ENCODE data around the gene DAB1. TPM values are rescaled to one million over a fixed set of nuclear protein-coding genes. Genes with fewer than 3 reads are reported as not detected.

Gene DAB1
- total RNA-seq, 3 donors from 2014 or later (not counting 1 experiment from before 2014, with no cell fraction given), result 0.41 TPM; not detected in 2

DNA sequence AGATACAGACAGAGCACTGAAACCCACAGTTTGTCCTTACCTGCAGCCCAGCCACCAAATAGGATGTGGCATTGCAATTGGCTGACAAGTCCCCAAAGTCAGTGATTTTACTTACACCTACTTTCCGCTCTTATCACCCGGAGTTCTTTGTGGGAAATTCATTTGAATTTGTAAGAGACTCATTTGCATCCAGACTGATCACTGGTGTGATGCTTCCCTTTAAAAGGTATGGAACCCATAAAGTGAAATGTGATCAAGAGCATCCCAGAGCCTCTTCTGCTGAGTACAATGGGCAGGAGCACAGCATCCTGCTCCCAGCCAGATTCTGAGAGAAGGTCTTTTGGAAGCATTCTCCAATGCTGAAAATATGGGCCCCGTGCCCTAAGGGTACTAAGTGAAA, 161.4 kb downstream of the DAB1 start:
- H3K9me3 ChIP-seq (ENCODE audit: control insufficient read depth, insufficient read depth, low read length), result no peaks in the 10 kb centered on the region
- no peaks in the 10 kb centered on the region for H3K4me1 Mint-ChIP-seq
- intact Hi-C loops (cut with micrococcal nuclease), result no loop called here
- H3K27ac Mint-ChIP-seq, result no peak overlapping the region
- DNase-seq (no peak), ATAC-seq (no peak)
- H3K27me3 Mint-ChIP-seq (ENCODE audit: low read depth in 2 of 2), result peaks cover 3 to 11% of the 10 kb centered on the region in 2 donors
- no peaks in the 10 kb centered on the region for H3K36me3 Mint-ChIP-seq
- H3K27ac ChIP-seq (ENCODE audit: low read length), result no peak overlapping the region
- no peaks in the 10 kb centered on the region for H3K36me3 ChIP-seq (ENCODE audit: control insufficient read depth, insufficient read depth, low read length)
- TF ChIP-seq, protein P1, sequence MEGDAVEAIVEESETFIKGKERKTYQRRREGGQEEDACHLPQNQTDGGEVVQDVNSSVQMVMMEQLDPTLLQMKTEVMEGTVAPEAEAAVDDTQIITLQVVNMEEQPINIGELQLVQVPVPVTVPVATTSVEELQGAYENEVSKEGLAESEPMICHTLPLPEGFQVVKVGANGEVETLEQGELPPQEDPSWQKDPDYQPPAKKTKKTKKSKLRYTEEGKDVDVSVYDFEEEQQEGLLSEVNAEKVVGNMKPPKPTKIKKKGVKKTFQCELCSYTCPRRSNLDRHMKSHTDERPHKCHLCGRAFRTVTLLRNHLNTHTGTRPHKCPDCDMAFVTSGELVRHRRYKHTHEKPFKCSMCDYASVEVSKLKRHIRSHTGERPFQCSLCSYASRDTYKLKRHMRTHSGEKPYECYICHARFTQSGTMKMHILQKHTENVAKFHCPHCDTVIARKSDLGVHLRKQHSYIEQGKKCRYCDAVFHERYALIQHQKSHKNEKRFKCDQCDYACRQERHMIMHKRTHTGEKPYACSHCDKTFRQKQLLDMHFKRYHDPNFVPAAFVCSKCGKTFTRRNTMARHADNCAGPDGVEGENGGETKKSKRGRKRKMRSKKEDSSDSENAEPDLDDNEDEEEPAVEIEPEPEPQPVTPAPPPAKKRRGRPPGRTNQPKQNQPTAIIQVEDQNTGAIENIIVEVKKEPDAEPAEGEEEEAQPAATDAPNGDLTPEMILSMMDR (IDR thresholded peaks at IDR 0.05), result no peak
- peaks cover 0 to 2% of the 10 kb centered on the region in 2 donors for H3K9me3 Mint-ChIP-seq
- WGBS (ENCODE audit: insufficient coverage), result 72% methylated on average over 3 of the region's 3 CpGs
- no peaks in the 10 kb centered on the region for H3K4me1 ChIP-seq (ENCODE audit: control insufficient read depth, insufficient read depth, low read length)
- H3K27me3 ChIP-seq (ENCODE audit: control insufficient read depth, insufficient read depth, low read length), result no peaks in the 10 kb centered on the region
- no peak overlapping the region for H3K4me3 ChIP-seq (ENCODE audit: low read length)
- H3K4me3 Mint-ChIP-seq, result no peak overlapping the region

DNA sequence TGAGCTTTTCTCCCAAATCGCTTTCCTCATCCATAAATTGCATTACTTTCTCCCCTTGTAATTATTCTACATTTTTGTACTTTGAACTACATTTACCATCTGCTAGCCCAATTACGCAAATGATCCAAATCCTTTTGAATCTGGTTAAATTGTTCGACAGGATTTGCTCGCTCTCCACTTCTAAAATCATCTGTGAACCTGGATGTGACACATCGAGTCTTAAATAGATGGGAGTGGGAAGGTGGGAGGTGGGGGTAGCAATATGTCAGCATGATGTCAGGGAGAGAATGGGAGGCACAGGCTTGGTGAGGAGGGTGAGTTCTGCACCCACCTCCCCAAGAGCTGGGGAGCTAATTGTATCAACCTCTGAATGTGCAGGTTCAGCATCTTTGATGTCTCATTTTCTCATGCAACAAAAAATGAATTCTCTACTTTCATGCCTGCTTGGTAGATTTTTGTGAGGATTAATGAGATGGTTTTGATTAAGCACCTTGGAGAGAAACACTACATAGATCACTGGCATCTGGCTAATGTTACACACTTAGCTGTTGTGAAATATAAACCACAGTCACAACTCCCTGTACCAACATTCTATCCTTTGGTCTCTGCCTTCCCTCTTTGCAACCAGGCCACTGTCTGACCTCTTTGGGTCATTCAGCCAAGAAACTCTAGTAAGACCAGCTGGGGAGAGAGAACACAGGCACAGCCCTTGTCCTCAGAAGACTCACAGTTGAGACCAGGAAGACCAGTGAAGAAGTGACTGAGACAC, 165.1 kb downstream of the DAB1 start:
- Histone ChIP-seq H3K4me1 (ENCODE audit: control insufficient read depth, insufficient read depth, low read length) (no peaks in the 10 kb centered on the region), H3K36me3 (ENCODE audit: control insufficient read depth, insufficient read depth, low read length) (no peaks in the 10 kb centered on the region), H3K9me3 (ENCODE audit: control insufficient read depth, insufficient read depth, low read length) (no peaks in the 10 kb centered on the region), H3K27me3 (ENCODE audit: control insufficient read depth, insufficient read depth, low read length) (no peaks in the 10 kb centered on the region), H3K4me3 (ENCODE audit: low read length) (no peak overlapping the region), H3K27ac (ENCODE audit: low read length) (no peak overlapping the region)
- H3K27me3 Mint-ChIP-seq (ENCODE audit: low read depth in 2 of 2), result peaks cover 0 to 4% of the 10 kb centered on the region in 2 donors
- ATAC-seq (no peak), DNase-seq (no peak)
- H3K4me3 Mint-ChIP-seq, result no peak overlapping the region
- WGBS (ENCODE audit: insufficient coverage), result 95% methylated on average over 5 of the region's 5 CpGs
- intact Hi-C loops (cut with micrococcal nuclease), result no loop called here
- no peak overlapping the region for H3K27ac Mint-ChIP-seq
- no peaks in the 10 kb centered on the region for H3K36me3 Mint-ChIP-seq
- peaks cover 0 to 2% of the 10 kb centered on the region in 2 donors for H3K9me3 Mint-ChIP-seq
- TF ChIP-seq, protein P1 (IDR thresholded peaks at IDR 0.05), result no peak
- H3K4me1 Mint-ChIP-seq, result no peaks in the 10 kb centered on the region

DNA sequence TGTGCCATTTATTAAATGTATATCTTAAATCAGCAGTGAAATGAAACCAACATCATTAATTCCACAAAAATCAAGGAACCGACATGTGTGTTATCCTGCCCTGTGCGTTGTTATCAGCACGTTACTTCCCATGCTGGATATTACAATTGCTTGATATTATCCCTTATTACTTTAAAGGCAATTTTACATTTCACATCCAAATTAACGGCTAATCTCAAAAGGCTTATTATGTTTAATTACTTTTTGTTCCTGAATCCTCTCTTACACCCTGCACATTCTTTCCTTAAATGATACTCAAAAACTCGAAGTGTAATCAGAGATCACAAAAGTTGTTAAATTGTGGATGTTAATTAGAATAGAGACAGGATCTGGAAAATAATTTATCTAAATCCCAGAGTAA, 167.9 kb downstream of the DAB1 start:
- Histone ChIP-seq H3K4me1 (ENCODE audit: control insufficient read depth, insufficient read depth, low read length) (no peaks in the 10 kb centered on the region), H3K9me3 (ENCODE audit: control insufficient read depth, insufficient read depth, low read length) (no peaks in the 10 kb centered on the region), H3K4me3 (ENCODE audit: low read length) (no peak overlapping the region), H3K27ac (ENCODE audit: low read length) (no peak overlapping the region), H3K27me3 (ENCODE audit: control insufficient read depth, insufficient read depth, low read length) (no peaks in the 10 kb centered on the region), H3K36me3 (ENCODE audit: control insufficient read depth, insufficient read depth, low read length) (no peaks in the 10 kb centered on the region)
- TF ChIP-seq, protein P1 (IDR thresholded peaks at IDR 0.05), result no peak
- ATAC-seq, result no peak
- no peaks in the 10 kb centered on the region for H3K4me1 Mint-ChIP-seq
- H3K4me3 Mint-ChIP-seq, result no peak overlapping the region
- intact Hi-C loops (cut with micrococcal nuclease), result no loop called here
- 97% methylated on average over 5 of the region's 5 CpGs for WGBS (ENCODE audit: insufficient coverage)
- no peak for DNase-seq
- no peaks in the 10 kb centered on the region for H3K36me3 Mint-ChIP-seq
- peaks cover 0 to 2% of the 10 kb centered on the region in 2 donors for H3K9me3 Mint-ChIP-seq
- no peak overlapping the region for H3K27ac Mint-ChIP-seq
- peaks cover 4 to 15% of the 10 kb centered on the region in 2 donors for H3K27me3 Mint-ChIP-seq (ENCODE audit: low read depth in 2 of 2)

DNA sequence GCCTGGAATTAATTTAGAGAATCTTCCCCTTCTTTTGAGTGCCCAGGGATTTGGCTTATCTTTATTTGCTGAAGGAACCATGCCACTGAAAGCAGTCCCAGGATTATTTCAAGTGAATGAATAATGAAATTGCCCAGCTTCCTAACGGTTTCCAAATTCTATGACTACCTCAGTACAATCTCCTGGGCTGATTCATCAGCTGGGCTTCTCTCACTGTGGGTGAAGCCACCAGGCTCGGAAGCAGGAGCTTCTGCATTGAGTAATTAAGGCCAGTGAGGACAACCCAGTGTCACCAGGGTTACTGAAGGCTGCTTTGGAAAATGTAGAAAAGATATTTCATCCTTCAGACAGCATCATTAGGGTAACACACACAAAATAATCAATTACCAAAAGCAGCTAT, 169.8 kb downstream of the DAB1 start:
- H3K4me1 Mint-ChIP-seq, result no peaks in the 10 kb centered on the region
- TF ChIP-seq, protein P1 (IDR thresholded peaks at IDR 0.05), result no peak
- 61% methylated on average over 2 of the region's 2 CpGs for WGBS (ENCODE audit: insufficient coverage)

More for the DNA sequence above, 169.8 kb downstream of the DAB1 start:
- Histone ChIP-seq H3K9me3 (ENCODE audit: control insufficient read depth, insufficient read depth, low read length) (no peaks in the 10 kb centered on the region), H3K27ac (ENCODE audit: low read length) (no peak overlapping the region), H3K36me3 (ENCODE audit: control insufficient read depth, insufficient read depth, low read length) (no peaks in the 10 kb centered on the region), H3K4me3 (ENCODE audit: low read length) (no peak overlapping the region), H3K27me3 (ENCODE audit: control insufficient read depth, insufficient read depth, low read length) (no peaks in the 10 kb centered on the region), H3K4me1 (ENCODE audit: control insufficient read depth, insufficient read depth, low read length) (no peaks in the 10 kb centered on the region)
- Mint-ChIP-seq H3K4me3 (no peak overlapping the region), H3K36me3 (no peaks in the 10 kb centered on the region), H3K27ac (no peak overlapping the region), H3K27me3 (ENCODE audit: low read depth in 2 of 2) (peaks cover 6 to 15% of the 10 kb centered on the region in 2 donors), H3K9me3 (peaks cover 2 to 3% of the 10 kb centered on the region in 2 donors)
- ATAC-seq, result no peak
- intact Hi-C loops (cut with micrococcal nuclease), result no loop called here
- DNase-seq, result no peak

Data from natural killer cell (primary cell).